ENCODE results near the gene ST3GAL3.

- TF ChIP-seq CTCF (IDR thresholded peaks at IDR 0.05), result no peak
- no peak for TF ChIP-seq E2F1 (CRISPR knock-in tag; IDR thresholded peaks at IDR 0.05)
- no peak for TF ChIP-seq CREB1 (CRISPR knock-in tag; IDR thresholded peaks at IDR 0.05)
- no peak for TF ChIP-seq E2F4 (CRISPR knock-in tag; IDR thresholded peaks at IDR 0.05; ENCODE audit: borderline replicate concordance, low read depth)
- no peak for TF ChIP-seq TEAD4 (CRISPR knock-in tag; IDR thresholded peaks at IDR 0.05)
- no peak for TF ChIP-seq MAX (CRISPR knock-in tag; IDR thresholded peaks at IDR 0.05)
- TF ChIP-seq ZSCAN18 (CRISPR knock-in tag; IDR thresholded peaks at IDR 0.05), result no peak
- no peak for TF ChIP-seq USF2 (CRISPR knock-in tag; IDR thresholded peaks at IDR 0.05)
- TF ChIP-seq NR3C1 (CRISPR knock-in tag; conservative IDR thresholded peaks at IDR 0.05; ENCODE audit: low read depth), result no peak
- TF ChIP-seq MXD4 (CRISPR knock-in tag; IDR thresholded peaks at IDR 0.05; ENCODE audit: borderline replicate concordance), result no peak
- no peak for TF ChIP-seq CREM (CRISPR knock-in tag; IDR thresholded peaks at IDR 0.05)
Measured at GRCh38 chr1:43938383-43938782, 231.0 kb downstream of the ST3GAL3 start.

Measured in WTC11 (cell line).